Psoas muscle (tissue), 8 donors: Measurements from ENCODE around the gene TMC7. TPM values are rescaled to one million over a fixed set of nuclear protein-coding genes. Genes with fewer than 3 reads are reported as not detected.

Source experiments
- ATAC-seq, 4 donors: fragments of 200-7000 bp; cut with Tn5 transposase; one replicate each; pipeline ENCODE4 v1.9.1; 2020; ENCODE audit warnings: moderate library complexity in 3 of 4, mild to moderate bottlenecking in 2 of 4
- DNase-seq, 2 donors: peaks; one replicate each; pipeline ENCODE4 v3.0.0-alpha.2; 2020
- H3K27ac ChIP-seq: fragments of 200-600 bp; one replicate; pipeline ENCODE4 v1.8.0; 2022
- H3K27me3 ChIP-seq, 3 donors: fragments of 200-600 bp in 1 of 3; one replicate each; pipeline versions ENCODE4 v1.6.1 to v1.8.0; 2013 to 2022; ENCODE audit warnings: low read length in 2 of 3, mild to moderate bottlenecking in 2 of 3, moderate library complexity in 1 of 3; ENCODE audit not compliant: insufficient read depth in 3 of 3
- H3K36me3 ChIP-seq, 2 donors: fragments of 200-600 bp in 1 of 2; one replicate each; pipeline versions ENCODE4 v1.6.1 to v1.8.0; 2013 to 2022; ENCODE audit warnings: low read depth in 1 of 2, mild to moderate bottlenecking in 1 of 2, moderate library complexity in 1 of 2; ENCODE audit not compliant: insufficient read depth in 1 of 2
- H3K4me1 ChIP-seq: fragments of 200-600 bp; one replicate; pipeline ENCODE4 v1.8.0; 2022
- H3K4me3 ChIP-seq: fragments of 200-600 bp; one replicate; pipeline ENCODE4 v1.8.0; 2022; ENCODE audit warnings: mild to moderate bottlenecking
- H3K9me3 ChIP-seq: fragments of 200-600 bp; one replicate; pipeline ENCODE4 v1.8.0; 2022
- CTCF ChIP-seq: fragments of 200-600 bp; IDR thresholded peaks from one replicate; pipeline ENCODE4 v1.8.0; 2022; ENCODE audit warnings: antibody characterized with exemption
- WGBS, 3 donors: extraction: QIAGEN DNeasy Blood & Tissue Kit; methylation state at CpG; one replicate each; pipeline versions ENCODE4 v1.1.6 to v1.1.7; 2013; 5-methylcytosine and 5-hydroxymethylcytosine counted together
- intact Hi-C, 2 donors: fragments of 100-400 bp; cut with DNase I; formaldehyde crosslinking; loops; one replicate each; pipeline versions ENCODE4 v1.11.0 to v1.14.2; 2022
- polyA plus RNA-seq, 3 donors: library from polyadenylated mRNA; stranded (reverse); fragments of 200-250 nt; gene quantifications; one replicate each; pipeline ENCODE4 v1.2.3, GENCODE V29; 2013
- total RNA-seq, 4 donors: library from RNA; stranded (reverse); fragmentation: NEBNext Ultra II Directional in 2 of 4; extraction: Animal tissue kit (Norgen Biotek cat#: 25700) in 2 of 4; gene quantifications; one replicate each; pipeline versions ENCODE4 v1.2.1 to v1.2.4, GENCODE V29; 2021 to 2023
- donor health status: healthy with polysubstance abuse.
- donor health status: DM: no; HTN: no; CAD: no; lungs with moderate emphysema.
- donor health status: Bipolar disorder and iron deficiency.
- donor health status: healthy.
- donor health status: DM: yes; HTN: yes; CAD: no.
- donor health status: DM: no; HTN: no; CAD: no.
- donor health status: DM: no; HTN: no; CAD: no.
- donor health status: DM: yes; HTN: yes; CAD: no.

TMC7 gene
- total and polyA plus RNA-seq, 7 donors = 0.32 to 1.8 (median 0.60) TPM

DNA sequence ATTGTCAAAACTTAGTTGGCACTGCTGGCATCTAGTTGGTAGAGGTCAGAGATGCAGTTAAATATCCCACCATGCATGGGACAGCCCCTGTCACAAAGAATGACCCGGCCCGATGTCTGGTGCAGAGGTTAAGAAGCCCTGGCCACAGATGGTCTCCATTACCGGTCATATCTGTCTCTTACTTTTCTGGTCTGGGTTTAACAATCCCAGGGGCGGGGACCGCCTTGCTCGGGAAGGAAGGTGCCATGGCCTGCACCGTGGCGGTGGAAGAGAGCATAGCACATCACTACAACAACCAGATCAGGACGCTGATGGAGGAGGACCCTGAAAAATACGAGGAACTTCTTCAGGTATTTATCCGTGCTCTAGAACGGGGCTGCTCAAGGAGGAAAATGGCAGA lies 91.8 kb downstream of the TMC7 start:
- no peak for TF ChIP-seq CTCF
- peak overlapping the region; percentile 84 for H3K27ac ChIP-seq
- H3K27me3 ChIP-seq = no peaks in the 10 kb centered on the region
- intact Hi-C loops = no loop called here
- peaks cover 6 to 67% of the 10 kb centered on the region in 2 donors for H3K36me3 ChIP-seq
- WGBS, 3 donors = 91 to 97% (median 92%) methylated on average over 12 of the region's 12 CpGs
- H3K9me3 ChIP-seq = no peaks in the 10 kb centered on the region
- ATAC-seq (no peak), DNase-seq (no peak)
- H3K4me1 ChIP-seq = peaks cover 20% of the 10 kb centered on the region
- no peak overlapping the region for H3K4me3 ChIP-seq

GRCh38 chr16:19077879-19078278 lies 94.1 kb downstream of the TMC7 start:
- H3K9me3 ChIP-seq = no peaks in the 10 kb centered on the region
- peaks cover 6 to 74% of the 10 kb centered on the region in 2 donors for H3K36me3 ChIP-seq
- H3K27me3 ChIP-seq = no peaks in the 10 kb centered on the region
- DNase-seq (no peak), ATAC-seq (no peak)
- no peak overlapping the region for H3K27ac ChIP-seq
- H3K4me3 ChIP-seq = no peak overlapping the region
- H3K4me1 ChIP-seq = peaks cover 20% of the 10 kb centered on the region
- 84 to 87% (median 86%) methylated on average over 6 of the region's 6 CpGs for WGBS, 3 donors
- no peak for TF ChIP-seq CTCF
- intact Hi-C loops = no loop called here

GRCh38 chr16:19083670-19084069 lies 99.9 kb downstream of the TMC7 start:
- Histone ChIP-seq H3K4me1 (peaks cover 7% of the 10 kb centered on the region), H3K27ac (no peak overlapping the region), H3K27me3 (no peaks in the 10 kb centered on the region), H3K36me3 (peaks cover 3 to 36% of the 10 kb centered on the region in 2 donors), H3K9me3 (no peaks in the 10 kb centered on the region), H3K4me3 (no peak overlapping the region)
- intact Hi-C loops = no loop called here
- WGBS, 3 donors = 82 to 94% (median 92%) methylated on average over 1 of the region's 1 CpG
- ATAC-seq (no peak), DNase-seq (no peak)
- no peak for TF ChIP-seq CTCF

- ATAC-seq = no peak
- WGBS, 3 donors = 67 to 85% (median 76%) methylated on average over 3 of the region's 3 CpGs
- Histone ChIP-seq H3K27me3 (no peaks in the 10 kb centered on the region), H3K4me3 (no peak overlapping the region), H3K4me1 (peaks cover 7% of the 10 kb centered on the region), H3K36me3 (peaks cover 3 to 31% of the 10 kb centered on the region in 2 donors), H3K27ac (no peak overlapping the region), H3K9me3 (no peaks in the 10 kb centered on the region)
- DNase-seq = no peak
- TF ChIP-seq CTCF = no peak
- intact Hi-C loops = no loop called here
Measured at GRCh38 chr16:19084139-19084538, 100.4 kb downstream of the TMC7 start.

DNA sequence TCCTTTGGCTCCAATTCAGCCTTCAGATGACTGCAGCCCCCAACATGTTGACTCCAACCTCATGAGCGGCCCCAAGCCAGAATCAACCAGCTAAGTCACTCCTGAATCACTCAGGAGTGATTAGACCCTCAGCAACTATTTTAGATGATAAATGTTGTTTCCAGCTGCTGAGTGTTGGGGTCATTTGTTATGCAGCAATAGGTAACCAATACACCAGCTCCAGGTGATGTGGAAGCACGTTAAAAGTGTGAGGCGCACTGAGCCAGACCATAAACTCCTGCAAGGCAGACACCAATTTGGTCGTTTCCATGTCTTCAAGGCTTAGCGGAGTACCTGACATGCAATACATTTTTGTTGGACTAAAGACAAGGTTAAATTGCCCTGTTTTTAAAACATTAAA lies 101.1 kb downstream of the TMC7 start:
- Histone ChIP-seq H3K27me3 (no peaks in the 10 kb centered on the region), H3K36me3 (peaks cover 0 to 24% of the 10 kb centered on the region in 2 donors), H3K9me3 (no peaks in the 10 kb centered on the region), H3K27ac (no peak overlapping the region), H3K4me1 (peaks cover 7% of the 10 kb centered on the region), H3K4me3 (no peak overlapping the region)
- ATAC-seq (no peak), DNase-seq (no peak)
- no peak for TF ChIP-seq CTCF
- 86 to 90% (median 89%) methylated on average over 5 of the region's 5 CpGs for WGBS, 3 donors
- intact Hi-C loops = loop anchor here (5.0 kb wide), 3 partner anchors 37 to 417 kb away; no protein-coding TSS in a partner anchor
